ENCODE results near the gene SEMA3E.

The SEMA3E gene

GRCh38 chr7:83608716-83609115 lies 40.2 kb downstream of the SEMA3E start:
- no peak overlapping the region for H3K27ac ChIP-seq (ENCODE audit: extremely low read depth, low read depth, low read length)
- POLR2A ChIA-PET, result no interaction called here
- TF ChIP-seq ZNF174 (tag by site-specific recombination; IDR thresholded peaks at IDR 0.05) (no peak), SETDB1 (IDR thresholded peaks at IDR 0.05; ENCODE audit: insufficient read length, low read length) (no peak), ZNF530 (tag by site-specific recombination; IDR thresholded peaks at IDR 0.05; ENCODE audit: low read depth) (no peak), ZNF19 (tag by site-specific recombination; IDR thresholded peaks at IDR 0.05; ENCODE audit: low read depth) (no peak), ZBTB7A (tag by site-specific recombination; IDR thresholded peaks at IDR 0.05; ENCODE audit: low read depth) (no peak), ZNF621 (tag by site-specific recombination; IDR thresholded peaks at IDR 0.05) (no peak), ZNF561 (tag by site-specific recombination; IDR thresholded peaks at IDR 0.05; ENCODE audit: borderline replicate concordance) (no peak), WT1 (tag by site-specific recombination; IDR thresholded peaks at IDR 0.05) (no peak), FEZF1 (tag by site-specific recombination; IDR thresholded peaks at IDR 0.05) (no peak), ZNF707 (tag by site-specific recombination; IDR thresholded peaks at IDR 0.05) (no peak)
- TF ChIP-seq, protein P1, sequence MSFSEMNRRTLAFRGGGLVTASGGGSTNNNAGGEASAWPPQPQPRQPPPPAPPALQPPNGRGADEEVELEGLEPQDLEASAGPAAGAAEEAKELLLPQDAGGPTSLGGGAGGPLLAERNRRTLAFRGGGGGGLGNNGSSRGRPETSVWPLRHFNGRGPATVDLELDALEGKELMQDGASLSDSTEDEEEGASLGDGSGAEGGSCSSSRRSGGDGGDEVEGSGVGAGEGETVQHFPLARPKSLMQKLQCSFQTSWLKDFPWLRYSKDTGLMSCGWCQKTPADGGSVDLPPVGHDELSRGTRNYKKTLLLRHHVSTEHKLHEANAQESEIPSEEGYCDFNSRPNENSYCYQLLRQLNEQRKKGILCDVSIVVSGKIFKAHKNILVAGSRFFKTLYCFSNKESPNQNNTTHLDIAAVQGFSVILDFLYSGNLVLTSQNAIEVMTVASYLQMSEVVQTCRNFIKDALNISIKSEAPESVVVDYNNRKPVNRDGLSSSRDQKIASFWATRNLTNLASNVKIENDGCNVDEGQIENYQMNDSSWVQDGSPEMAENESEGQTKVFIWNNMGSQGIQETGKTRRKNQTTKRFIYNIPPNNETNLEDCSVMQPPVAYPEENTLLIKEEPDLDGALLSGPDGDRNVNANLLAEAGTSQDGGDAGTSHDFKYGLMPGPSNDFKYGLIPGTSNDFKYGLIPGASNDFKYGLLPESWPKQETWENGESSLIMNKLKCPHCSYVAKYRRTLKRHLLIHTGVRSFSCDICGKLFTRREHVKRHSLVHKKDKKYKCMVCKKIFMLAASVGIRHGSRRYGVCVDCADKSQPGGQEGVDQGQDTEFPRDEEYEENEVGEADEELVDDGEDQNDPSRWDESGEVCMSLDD (tag by site-specific recombination; IDR thresholded peaks at IDR 0.05), result no peak
- TF ChIP-seq, protein P2, sequence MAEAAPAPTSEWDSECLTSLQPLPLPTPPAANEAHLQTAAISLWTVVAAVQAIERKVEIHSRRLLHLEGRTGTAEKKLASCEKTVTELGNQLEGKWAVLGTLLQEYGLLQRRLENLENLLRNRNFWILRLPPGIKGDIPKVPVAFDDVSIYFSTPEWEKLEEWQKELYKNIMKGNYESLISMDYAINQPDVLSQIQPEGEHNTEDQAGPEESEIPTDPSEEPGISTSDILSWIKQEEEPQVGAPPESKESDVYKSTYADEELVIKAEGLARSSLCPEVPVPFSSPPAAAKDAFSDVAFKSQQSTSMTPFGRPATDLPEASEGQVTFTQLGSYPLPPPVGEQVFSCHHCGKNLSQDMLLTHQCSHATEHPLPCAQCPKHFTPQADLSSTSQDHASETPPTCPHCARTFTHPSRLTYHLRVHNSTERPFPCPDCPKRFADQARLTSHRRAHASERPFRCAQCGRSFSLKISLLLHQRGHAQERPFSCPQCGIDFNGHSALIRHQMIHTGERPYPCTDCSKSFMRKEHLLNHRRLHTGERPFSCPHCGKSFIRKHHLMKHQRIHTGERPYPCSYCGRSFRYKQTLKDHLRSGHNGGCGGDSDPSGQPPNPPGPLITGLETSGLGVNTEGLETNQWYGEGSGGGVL (tag by site-specific recombination; IDR thresholded peaks at IDR 0.05), result no peak

DNA sequence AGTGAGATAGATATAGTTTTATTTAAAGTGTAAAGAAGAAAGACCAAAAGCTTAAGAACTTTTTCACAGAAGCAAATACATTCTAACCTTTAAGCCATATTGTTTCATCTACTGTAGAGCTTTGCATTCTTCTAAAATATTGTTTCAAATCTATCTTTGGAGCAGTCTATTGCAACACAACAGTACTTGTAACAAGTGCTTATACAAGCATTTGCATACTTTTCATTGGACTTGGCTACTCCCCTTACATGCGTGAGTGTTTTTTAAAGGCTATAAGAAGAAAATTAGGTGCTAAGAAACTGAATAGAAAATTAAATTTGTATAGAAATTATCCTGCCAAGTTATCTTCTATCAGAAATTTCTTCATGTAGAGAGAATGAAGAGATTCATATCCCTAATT lies 45.3 kb downstream of the SEMA3E start:
- H3K4me1 ChIP-seq (ENCODE audit: control insufficient read depth, insufficient read depth, low read length), result no peaks in the 10 kb centered on the region
- H3K27ac ChIP-seq (ENCODE audit: extremely low read depth, low read depth, low read length), result no peak overlapping the region
- no peak overlapping the region for H3K4me3 ChIP-seq (ENCODE audit: low read depth, low read length)
- H3K9me3 ChIP-seq (ENCODE audit: control insufficient read depth, insufficient read depth, low read depth, low read length), result no peaks in the 10 kb centered on the region
- TF ChIP-seq ZNF623 (tag by site-specific recombination; IDR thresholded peaks at IDR 0.05), result no peak
- TF ChIP-seq ZNF133 (tag by site-specific recombination; IDR thresholded peaks at IDR 0.05), result no peak
- TF ChIP-seq ZBTB17 (tag by site-specific recombination; IDR thresholded peaks at IDR 0.05), result no peak
- TF ChIP-seq, protein P3, sequence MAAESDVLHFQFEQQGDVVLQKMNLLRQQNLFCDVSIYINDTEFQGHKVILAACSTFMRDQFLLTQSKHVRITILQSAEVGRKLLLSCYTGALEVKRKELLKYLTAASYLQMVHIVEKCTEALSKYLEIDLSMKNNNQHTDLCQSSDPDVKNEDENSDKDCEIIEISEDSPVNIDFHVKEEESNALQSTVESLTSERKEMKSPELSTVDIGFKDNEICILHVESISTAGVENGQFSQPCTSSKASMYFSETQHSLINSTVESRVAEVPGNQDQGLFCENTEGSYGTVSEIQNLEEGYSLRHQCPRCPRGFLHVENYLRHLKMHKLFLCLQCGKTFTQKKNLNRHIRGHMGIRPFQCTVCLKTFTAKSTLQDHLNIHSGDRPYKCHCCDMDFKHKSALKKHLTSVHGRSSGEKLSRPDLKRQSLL (tag by site-specific recombination; IDR thresholded peaks at IDR 0.05), result no peak
- no peak for TF ChIP-seq ZNF610 (tag by site-specific recombination; IDR thresholded peaks at IDR 0.05; ENCODE audit: borderline replicate concordance)
- CTCF ChIA-PET, result interaction anchor here (0.6 kb wide), 2 partner anchors 25 to 53 kb away, joined by 3 read pairs; no protein-coding TSS in a partner anchor
- no peaks in the 10 kb centered on the region for H3K36me3 ChIP-seq (ENCODE audit: control insufficient read depth in 2 of 2, insufficient read depth in 1 of 2, low read length in 2 of 2)
- POLR2A ChIA-PET, result no interaction called here

More at GRCh38 chr7:83608716-83609115, 40.2 kb downstream of the SEMA3E start:
- H3K4me3 ChIP-seq (ENCODE audit: low read depth, low read length), result no peak overlapping the region
- no peaks in the 10 kb centered on the region for H3K36me3 ChIP-seq (ENCODE audit: control insufficient read depth in 2 of 2, insufficient read depth in 1 of 2, low read length in 2 of 2)
- H3K9me3 ChIP-seq (ENCODE audit: control insufficient read depth, insufficient read depth, low read depth, low read length), result no peaks in the 10 kb centered on the region
- CTCF ChIA-PET, result no interaction called here
- no peaks in the 10 kb centered on the region; the same call in 1 of the 2 replicates for H3K4me1 ChIP-seq (ENCODE audit: control insufficient read depth, insufficient read depth, low read length)

GRCh38 chr7:83599131-83599530 lies 49.8 kb downstream of the SEMA3E start:
- TF ChIP-seq, protein P4, sequence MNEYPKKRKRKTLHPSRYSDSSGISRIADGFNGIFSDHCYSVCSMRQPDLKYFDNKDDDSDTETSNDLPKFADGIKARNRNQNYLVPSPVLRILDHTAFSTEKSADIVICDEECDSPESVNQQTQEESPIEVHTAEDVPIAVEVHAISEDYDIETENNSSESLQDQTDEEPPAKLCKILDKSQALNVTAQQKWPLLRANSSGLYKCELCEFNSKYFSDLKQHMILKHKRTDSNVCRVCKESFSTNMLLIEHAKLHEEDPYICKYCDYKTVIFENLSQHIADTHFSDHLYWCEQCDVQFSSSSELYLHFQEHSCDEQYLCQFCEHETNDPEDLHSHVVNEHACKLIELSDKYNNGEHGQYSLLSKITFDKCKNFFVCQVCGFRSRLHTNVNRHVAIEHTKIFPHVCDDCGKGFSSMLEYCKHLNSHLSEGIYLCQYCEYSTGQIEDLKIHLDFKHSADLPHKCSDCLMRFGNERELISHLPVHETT (tag by site-specific recombination; IDR thresholded peaks at IDR 0.05), result no peak
- no peak for TF ChIP-seq ZNF266 (tag by site-specific recombination; IDR thresholded peaks at IDR 0.05; ENCODE audit: low read depth)
- 0 out of 2 replicates have a peak, but pooled peaks have one; percentile 6 for TF ChIP-seq PRDM1 (tag by site-specific recombination; IDR thresholded peaks at IDR 0.05)
- TF ChIP-seq ZNF426 (tag by site-specific recombination; IDR thresholded peaks at IDR 0.05), result no peak
- H3K36me3 ChIP-seq (ENCODE audit: control insufficient read depth in 2 of 2, insufficient read depth in 1 of 2, low read length in 2 of 2), result no peaks in the 10 kb centered on the region
- no peaks in the 10 kb centered on the region for H3K9me3 ChIP-seq (ENCODE audit: control insufficient read depth, insufficient read depth, low read depth, low read length)
- CTCF ChIA-PET, result interaction anchor here (0.6 kb wide), 1 partner anchor 66 kb away, joined by 3 read pairs; no protein-coding TSS in a partner anchor
- no peaks in the 10 kb centered on the region for H3K4me1 ChIP-seq (ENCODE audit: control insufficient read depth, insufficient read depth, low read length)
- H3K4me3 ChIP-seq (ENCODE audit: low read depth, low read length), result no peak overlapping the region
- H3K27ac ChIP-seq (ENCODE audit: extremely low read depth, low read depth, low read length), result no peak overlapping the region
- POLR2A ChIA-PET, result no interaction called here
